HG02610 (cell line): ENCODE data around the gene SF3A2.
"Not testable (repeated sequence)": the region's sequence is repeated elsewhere in the genome, so short reads cannot be mapped to it uniquely, and the experiment has no call there.

ENCODE experiments used
- ATAC-seq: cut with Tn5 transposase; IDR thresholded peaks from one replicate; pipeline ENCODE4 v1.9.1; 2021; ENCODE audit warnings: mild to moderate bottlenecking, moderate library complexity; ENCODE audit not compliant: unreplicated experiment

SF3A2 gene

DNA sequence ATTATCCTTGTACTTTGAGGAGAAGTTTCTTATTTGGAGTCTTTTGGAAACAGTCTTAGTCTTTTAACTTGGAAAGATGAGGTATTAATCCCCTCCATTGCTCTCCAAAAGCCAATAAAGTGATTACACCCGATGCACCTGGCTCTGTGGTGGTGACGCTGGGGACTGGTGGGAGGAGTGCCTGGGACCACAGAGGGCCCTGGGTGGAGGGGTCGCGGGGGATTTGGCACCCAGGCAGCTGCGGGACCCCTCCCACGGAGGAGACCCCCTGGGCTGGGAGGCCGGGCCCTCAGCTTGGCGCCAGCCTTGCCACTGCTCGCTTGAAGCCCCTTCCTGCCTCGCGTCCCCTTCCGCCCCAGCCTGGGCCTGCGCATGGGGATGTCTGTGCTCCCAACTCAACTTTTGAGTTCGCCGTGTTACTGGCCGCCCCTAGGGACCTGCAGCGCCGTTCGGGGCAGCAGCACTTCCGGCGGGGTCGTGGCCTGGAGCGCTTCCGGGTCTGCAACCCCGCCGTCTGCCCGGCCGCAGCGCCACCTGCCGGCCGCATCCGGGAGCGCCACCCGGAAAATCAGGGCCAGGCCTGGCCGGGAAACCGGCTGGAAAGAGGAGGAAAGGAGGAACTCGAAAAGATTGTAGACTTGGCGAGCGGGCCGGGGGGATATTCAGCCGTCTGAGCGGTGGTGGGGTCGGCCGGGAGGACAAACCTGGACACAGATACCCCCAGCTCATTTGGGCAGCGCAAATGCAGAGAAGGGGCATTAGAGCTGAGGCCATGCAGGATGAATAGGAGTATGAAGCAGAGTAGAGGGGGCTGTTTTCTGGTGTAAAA lies 36.9 kb downstream of the SF3A2 start:
- ATAC-seq: no peak

DNA sequence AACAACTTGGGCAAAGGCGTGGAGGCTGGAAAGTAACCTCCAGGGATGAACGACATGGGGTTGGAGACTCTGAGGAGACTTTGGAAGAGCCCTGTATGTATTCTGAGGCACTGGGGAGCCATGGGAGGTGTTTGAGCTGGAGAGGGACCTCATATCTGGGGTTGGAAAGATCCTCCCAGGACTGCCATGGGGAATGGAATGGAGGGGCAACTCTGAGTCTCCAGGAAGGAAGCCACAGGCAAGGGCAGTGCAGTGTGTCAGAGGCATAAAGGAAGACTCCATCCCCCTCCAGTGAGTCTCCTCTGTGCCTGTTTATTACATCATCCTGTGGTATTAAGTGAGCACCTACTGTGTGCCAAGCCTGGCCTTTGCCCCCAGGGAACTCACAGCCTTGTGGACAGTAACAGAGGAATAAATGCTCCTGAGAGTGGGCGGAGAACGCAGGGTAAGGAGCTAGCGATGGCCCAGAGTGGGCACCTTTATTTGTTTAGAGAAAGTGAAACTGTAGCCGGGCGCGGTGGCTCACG lies 37.6 kb downstream of the SF3A2 start:
- no peak for ATAC-seq

DNA sequence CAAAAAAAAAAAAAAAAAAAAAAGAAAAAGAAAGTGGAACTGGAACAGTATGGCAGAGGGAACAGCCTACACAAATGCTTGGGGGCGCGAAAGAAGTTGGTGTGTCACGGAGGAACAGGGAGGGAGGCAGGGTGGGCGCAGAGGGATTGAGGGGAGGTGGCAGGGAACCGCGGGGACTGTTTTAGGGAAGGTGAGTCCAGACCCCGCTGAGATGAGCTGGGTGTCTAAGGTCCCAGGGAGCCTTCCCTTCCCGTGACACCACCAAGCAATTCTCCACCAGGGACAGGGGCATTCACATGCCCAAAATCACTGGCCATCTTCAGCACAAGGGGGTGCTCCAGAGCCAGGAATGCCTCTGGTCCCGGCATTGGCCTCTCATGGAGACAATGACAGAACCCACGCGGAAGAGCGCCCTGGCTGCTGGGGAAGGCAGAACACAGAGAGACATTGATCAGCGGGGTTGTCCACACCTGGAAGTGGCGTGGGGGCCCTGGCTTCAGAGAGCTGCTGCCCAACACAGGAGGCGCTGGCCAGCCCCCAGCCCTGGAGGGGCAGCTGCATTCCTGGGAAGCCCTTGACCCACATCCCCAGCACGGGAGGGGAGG lies 38.4 kb downstream of the SF3A2 start:
- ATAC-seq: no peak

DNA sequence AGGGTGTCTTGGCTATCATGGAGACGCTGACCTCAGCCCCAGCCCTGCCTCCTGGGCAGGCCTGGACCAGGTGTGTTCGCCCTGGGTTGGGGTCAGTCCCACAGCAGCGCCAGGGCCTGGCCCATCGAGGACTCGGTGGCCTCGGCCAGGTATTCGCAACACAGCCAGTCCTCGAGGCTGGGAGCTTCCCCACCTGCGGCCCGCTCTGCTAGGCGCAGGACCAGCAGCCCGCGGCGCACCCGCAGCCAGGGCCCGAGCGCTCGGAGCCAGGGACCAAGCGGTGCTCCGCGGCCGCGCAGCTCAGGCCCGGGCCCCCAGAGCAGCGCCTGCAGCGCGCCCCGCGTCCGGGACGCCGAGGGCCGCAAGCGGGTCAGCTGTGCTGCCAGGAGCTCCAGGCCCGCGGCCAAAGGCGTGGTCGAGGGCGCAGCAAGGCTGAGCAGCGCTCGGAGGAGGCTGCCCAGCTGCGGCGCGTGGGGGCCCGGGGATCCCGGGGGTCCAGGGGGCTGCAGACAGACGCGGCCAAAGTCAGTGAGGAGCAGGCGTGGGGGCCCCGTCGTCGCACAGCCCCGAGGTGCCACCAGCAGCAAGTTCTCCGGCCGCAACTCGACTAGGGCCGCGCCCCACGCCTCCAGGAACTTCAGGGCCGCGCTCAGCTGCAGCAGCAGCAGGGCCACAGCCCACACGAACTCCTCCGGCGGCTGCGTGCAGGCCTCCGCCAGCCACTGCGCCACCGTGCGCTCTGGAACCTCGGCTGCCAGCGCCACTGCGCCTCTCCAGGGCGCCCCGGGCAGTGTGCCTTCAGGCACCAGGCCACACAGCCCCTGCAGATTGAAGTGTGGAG lies 39.2 kb downstream of the SF3A2 start:
- ATAC-seq: no peak

DNA sequence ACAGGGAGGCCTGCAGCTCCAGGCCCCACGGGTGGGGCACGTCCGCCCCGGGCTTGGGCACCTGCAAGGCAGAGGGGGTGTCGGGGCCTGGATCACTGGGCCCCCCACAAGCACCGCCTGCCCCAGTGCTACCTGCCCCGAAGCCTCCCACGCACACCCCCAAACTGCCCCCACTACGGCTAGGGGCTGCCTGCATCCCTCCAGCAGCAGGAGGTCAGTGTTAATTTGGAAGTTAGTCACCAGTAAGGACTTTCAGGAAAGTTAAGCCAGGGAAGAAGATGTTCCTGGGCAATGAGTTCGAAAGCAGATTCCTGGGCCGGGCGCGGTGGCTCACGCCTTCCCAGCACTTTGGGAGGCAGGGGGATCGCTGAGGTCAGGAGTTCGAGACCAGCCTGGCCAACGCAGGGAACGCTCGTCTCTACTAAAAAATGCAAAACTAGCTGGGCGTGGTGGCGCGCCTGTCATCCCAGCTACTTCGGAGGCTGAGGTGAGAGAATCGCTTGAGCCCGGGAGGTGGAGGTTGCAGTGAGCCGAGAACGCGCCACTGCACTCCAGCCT lies 39.9 kb downstream of the SF3A2 start:
- ATAC-seq: no peak

DNA sequence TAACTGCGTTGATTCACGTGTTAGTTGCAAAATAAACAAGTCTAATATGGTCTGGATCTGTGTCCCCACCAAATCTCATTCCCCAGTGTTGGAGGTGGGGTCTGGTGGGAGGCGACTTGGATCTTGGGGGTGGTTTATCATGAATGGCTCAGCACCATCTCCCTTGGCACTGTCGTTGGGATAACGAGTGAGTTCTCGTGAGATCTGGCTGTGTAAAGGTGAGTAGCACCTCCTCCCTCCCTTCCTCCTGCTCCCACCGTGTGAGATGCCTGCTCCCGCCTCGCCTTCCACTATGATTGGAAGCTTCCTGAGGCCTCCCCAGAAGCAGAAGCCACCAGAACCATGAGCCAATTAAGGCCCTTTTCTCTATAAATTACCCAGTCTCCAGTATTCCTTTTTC lies 40.5 kb downstream of the SF3A2 start:
- ATAC-seq: no peak

DNA sequence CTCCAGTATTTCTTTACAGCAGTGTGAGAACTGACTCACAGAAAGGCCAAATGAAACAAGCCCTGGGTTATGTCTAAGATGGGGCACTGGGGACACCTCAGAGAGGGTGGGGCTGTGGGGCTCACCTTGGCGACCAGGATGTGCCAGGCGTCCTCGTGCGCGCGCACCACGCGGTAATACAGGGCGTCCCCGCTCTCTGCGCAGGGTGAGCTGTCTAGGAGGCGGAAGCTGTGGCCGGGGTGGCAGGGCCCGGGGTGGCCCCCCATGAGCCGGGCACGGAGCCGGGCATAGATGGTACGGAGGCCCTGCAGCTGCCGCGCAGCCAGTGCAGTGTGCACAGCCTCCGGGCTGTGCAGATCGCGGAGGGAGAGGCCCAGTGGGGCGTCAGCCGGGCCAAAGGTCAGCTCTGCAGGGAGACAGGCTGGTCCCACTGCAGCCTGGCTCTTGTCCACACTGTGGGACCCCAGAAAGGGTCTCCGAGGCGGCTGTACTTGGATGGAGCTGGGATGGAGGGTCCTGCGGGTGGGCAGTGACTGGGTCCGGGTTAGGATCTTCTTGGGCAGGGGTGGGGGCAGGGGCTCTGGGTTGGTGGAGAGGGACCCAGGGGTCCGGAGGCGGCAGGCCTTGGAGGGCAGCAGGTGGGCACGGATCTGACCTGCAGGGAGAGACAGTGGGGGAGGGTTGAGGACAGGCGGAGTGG lies 42.0 kb downstream of the SF3A2 start:
- no peak for ATAC-seq

DNA sequence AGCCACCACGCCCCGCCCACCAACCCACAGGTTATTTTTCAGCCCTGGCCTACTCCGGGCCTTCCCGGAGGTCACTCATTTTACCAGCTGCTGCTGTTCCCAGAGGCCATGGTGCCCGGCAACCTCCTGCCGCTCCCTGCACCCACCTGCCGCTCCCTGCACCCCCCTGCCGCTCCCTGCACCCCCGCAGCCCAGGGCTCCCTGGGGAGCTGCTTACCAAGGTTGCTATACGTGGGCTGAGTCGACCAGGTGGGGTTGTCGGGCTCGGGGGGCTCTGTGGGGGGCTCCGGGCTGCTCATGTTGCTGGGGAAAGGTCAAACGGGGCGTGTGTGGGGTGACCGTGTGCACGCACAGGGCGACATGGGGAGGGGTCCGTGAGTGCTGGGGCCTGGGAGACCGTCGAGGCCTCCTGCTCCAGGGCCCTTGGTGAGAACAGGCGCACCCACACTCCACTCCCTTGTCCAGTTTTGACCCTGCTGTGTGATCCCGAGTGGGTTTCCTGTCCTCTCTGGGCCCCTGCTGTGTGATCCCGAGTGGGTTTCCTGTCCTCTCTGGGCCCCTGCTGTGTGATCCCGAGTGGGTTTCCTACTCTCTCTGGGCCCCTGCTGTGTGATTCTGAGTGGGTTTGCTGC lies 44.1 kb downstream of the SF3A2 start:
- ATAC-seq: no peak

DNA sequence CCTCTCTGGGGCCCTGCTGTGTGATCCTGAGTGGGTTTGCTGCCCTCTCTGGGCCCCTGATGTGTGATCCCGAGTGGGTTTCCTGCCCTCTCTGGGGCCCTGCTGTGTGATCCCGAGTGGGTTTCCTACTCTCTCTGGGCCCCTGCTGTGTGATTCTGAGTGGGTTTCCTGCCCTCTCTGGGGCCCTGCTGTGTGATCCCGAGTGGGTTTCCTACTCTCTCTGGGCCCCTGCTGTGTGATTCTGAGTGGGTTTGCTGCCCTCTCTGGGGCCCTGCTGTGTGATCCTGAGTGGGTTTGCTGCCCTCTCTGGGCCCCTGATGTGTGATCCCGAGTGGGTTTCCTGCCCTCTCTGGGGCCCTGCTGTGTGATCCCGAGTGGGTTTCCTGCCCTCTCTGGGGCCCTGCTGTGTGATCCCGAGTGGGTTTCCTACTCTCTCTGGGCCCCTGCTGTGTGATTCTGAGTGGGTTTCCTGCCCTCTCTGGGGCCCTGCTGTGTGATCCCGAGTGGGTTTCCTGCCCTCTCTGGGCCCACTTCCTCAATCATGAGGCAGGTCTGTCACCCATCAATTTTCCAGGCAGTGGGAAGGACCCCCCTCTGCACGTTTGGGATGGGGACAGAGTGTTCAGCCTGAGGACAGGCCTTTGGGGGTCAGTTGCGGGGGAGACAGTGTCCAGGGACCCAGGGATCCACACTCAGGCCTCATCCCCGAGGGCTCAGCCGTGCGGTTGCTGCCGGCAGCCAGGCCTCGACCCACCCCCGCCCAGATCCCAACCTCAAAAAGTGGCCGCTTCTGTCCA lies 44.8 kb downstream of the SF3A2 start:
- ATAC-seq: not testable (repeated sequence)

DNA sequence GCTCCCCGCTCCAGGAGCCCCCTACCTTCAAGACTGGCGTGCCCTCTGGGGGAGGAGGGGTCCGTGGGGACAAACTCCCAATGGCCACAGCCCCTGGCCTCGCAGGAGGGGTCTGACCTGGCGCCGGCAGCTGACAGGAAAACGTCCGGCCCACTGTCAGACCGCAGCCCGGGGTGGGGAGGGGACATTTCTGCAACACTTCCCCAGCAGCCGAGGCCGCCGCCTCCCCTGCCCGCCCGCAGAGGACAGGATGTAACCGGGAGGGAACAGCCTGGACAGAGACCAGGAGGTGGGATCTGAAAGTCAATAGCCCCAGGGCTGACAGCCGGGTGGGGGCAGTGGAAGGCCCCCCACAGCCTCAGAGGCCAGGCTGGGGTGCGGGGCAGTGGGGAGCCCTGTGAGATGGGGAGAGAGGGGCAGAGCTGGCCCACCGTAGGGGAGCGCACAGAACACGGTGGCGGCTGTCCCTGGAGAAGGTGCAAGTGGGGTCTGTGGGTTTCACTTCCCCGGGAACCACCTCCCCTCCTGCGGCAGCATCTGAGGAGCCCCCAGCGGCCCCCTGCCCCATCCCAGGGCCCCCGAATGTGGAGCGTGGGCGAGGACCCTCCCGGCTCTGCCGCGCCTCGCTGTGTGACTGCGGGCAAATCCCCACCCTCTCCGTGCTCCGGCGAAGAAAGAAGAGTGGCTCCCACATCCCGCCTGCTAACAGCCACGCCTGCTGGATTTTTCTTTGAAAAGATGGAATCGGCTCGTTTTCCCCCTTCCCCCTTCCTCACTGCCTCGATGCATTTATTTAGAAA lies 45.6 kb downstream of the SF3A2 start, which contains the start of gene PEAK3:
Gene PEAK3, minus strand, starts transcription at position 114 of the 800 bp plus-strand sequence. CDS start 1,244 bp downstream, outside the sequence.
- ATAC-seq: no peak

DNA sequence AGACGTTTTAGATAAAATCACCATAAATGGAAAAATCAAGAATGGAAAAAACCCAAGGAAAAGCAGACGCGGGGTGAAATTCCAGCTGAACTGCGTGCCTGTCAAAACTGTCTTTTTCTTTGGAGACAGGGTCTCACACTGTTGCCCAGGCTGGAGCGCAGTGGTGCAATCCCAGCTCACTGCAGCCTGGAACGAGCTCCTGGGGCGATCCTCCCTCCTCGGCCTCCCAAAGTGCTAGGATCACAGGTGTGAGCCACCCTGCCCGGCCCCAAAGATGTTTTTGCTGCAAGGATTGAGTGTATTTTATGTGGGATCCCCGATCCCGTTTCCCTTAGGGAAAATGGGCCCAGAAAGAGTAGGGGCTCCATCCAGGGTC lies 46.2 kb downstream of the SF3A2 start:
- no peak for ATAC-seq

DNA sequence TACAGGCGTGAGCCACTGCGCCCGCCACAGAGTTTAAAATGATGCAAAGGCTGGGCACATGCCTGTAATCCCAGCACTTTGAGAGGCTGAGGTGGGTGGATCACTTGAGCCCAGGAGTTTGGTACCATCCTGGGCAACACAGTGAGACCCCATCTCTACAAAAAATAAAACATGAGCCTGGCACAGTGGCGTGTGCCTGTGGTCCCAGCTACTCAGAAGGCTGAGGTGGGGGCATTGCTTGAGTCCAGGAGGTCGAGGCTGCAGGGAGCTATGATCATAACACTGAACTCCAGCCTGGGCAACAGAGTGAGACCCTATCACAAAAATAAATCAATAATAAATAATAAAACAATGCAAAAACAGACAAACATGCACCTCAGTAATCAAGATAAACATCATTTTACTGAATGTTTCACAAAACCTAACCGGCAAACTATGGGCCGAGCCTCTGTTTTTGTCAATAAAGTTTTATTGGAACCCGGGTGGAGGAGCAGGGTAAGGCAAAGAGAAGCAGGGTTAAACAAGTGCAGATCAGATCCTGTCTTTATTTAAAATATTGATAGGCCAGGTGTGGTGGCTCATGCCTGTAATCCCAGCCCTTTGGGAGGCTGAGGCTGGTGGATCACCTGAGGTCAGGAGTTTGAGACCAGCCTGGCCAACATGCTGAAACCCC lies 47.3 kb downstream of the SF3A2 start:
- ATAC-seq: no peak

DNA sequence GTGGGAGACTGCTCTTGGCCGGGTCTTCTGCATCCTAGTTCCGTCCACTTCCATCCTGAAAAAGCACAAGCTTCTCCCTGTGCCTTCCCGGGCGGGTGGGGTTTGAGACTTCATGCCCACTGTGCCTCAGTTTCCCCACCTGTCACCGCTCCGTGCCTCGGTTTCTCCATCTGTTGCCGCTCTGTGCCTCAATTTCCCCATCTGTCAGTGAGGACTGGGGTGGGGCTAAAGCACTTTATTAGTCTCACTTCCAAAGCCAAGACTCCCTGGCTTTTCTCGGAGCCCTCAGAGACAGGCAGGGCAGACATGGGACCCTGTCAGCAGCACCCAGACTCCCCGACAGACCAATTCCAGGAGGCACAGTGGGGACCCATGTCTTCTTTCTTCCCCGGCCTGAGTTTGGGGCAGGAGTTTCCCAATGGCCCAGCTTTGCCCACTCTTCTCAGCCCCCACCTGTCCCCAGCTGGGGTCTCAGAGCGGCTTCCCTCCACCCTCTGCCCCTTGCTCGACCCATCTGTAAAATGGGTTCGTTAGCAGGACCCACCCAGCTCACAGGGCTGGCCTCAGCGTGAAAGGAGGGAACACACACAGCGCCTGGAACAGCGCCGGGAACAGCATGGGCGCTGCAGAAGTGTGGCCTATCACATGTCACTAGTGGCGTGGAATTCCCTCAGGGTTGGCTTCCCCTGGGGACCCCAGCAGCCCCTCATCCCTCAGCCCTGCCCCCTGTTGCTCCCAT lies 49.9 kb downstream of the SF3A2 start:
- ATAC-seq: no peak

DNA sequence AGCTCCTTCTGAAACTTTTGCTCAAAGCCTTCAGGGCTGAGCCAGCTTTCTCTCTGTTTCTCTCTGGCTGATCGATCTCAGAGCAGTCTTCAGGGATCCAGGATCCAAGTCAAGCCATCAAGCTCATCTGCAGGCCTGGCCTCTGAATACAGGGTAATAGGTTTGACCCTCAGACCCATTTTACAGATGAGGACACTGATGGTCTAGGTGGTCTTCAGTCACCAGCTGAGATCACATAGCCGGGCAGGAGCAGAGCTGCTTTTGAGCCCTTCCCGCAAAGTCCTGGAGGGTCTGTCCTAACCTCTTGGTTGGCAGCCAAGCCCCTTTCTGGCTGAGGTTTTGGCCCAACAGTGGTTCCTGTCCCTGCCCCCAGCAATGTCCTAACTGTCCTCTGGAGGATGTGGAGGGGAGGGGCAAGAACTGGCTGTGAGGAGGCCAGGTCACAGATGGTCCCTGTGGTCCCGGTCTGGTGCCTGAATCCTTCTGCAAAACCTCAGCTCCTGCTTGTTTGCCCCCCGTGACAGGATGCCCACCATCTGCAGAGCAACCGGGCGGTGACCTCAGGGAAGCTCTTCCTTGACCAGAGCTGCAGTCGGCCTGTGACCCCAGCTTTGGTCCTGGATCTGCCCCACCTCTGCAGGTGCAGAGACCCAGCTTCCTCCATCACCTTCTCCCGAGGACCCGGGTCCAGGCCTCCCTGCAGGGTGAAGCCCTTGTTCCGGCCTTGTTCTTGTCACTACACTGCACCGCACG lies 51.1 kb downstream of the SF3A2 start:
- no peak for ATAC-seq

DNA sequence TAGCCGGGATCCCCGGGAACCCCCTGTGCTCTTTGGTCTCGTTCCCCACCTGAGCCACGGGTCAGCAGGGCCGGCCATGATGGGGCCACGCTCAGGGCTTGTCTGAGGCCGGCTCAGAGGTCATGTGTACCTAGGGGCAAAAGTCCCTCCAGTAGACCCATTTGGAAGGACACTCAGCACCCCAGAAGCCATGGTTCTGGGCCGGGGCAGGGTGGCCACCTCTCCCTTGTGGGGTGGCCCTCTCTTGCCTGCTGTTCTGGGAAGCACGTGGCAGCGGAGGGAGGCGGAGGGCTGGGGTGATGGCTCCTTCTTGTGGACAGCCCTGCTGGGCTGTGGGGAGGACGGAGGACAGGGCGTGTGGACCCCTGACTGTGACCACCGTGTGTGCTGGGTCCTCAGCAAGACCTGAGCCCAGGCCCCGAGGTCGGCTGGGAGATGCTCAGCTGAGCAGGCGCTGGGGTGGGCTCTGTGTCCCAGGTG lies 51.8 kb downstream of the SF3A2 start:
- ATAC-seq: no peak
